Neutrophil (primary cell): Measurements from ENCODE around the gene LAMC3.

ENCODE experiments used
- H3K27ac ChIP-seq: fragments of 200-600 bp; sonication (generic); 2 replicates; pipeline ENCODE4 v1.5.1; 2016; ENCODE audit warnings: mild to moderate bottlenecking, moderate library complexity
- H3K27me3 ChIP-seq: fragments of 200-600 bp; sonication (generic); 2 replicates; pipeline ENCODE4 v1.6.0; 2016; ENCODE audit warnings: mild to moderate bottlenecking
- H3K36me3 ChIP-seq: fragments of 200-600 bp; sonication (generic); 2 replicates; pipeline ENCODE4 v1.5.1; 2017
- H3K4me1 ChIP-seq, 2 experiments: fragments of 200-600 bp in 1 of 2; sonication (generic) in 1 of 2; 1 replicate in 1 of 2; 2 replicates in 1 of 2; pipeline versions ENCODE4 v1.5.1 to v1.6.1; 2013 to 2016; ENCODE audit warnings: low read depth in 1 of 2, low read length in 1 of 2, mild to moderate bottlenecking in 1 of 2, moderate library complexity in 1 of 2; ENCODE audit not compliant: control insufficient read depth in 1 of 2, insufficient read depth in 1 of 2
- H3K4me3 ChIP-seq, 2 experiments: fragments of 200-600 bp in 1 of 2; sonication (generic) in 1 of 2; 1 replicate in 1 of 2; 2 replicates in 1 of 2; pipeline ENCODE4 v1.5.1; 2013 to 2016; ENCODE audit warnings: low read depth in 1 of 2, low read length in 1 of 2, mild to moderate bottlenecking in 1 of 2, moderate library complexity in 1 of 2
- H3K9me3 ChIP-seq: fragments of 200-600 bp; sonication (generic); 2 replicates; pipeline ENCODE4 v1.5.1; 2016
- CTCF ChIP-seq: fragments of 200-600 bp; sonication (generic); IDR thresholded peaks from 2 replicates; pipeline ENCODE4 v1.5.1; 2016; ENCODE audit warnings: antibody characterized with exemption

LAMC3 gene

GRCh38 chr9:131121346-131121745, 112.4 kb downstream of the LAMC3 start:
- Histone ChIP-seq H3K27me3 (no peaks in the 10 kb centered on the region), H3K36me3 (no peaks in the 10 kb centered on the region), H3K4me1 (peaks cover 24 to 31% of the 10 kb centered on the region in 2 experiments), H3K9me3 (no peaks in the 10 kb centered on the region), H3K27ac (no peak overlapping the region), H3K4me3 (no peak overlapping the region)
- no peak for TF ChIP-seq CTCF

- TF ChIP-seq CTCF: no peak
- Histone ChIP-seq H3K4me3 (no peak overlapping the region), H3K36me3 (peaks cover under 1% of the 10 kb centered on the region), H3K9me3 (no peaks in the 10 kb centered on the region), H3K4me1 (peaks cover 24 to 28% of the 10 kb centered on the region in 2 experiments), H3K27me3 (no peaks in the 10 kb centered on the region), H3K27ac (no peak overlapping the region)
These were observed 113.2 kb downstream of the LAMC3 start for GRCh38 chr9:131122158-131122557.

GRCh38 chr9:131125038-131125287, 116.0 kb downstream of the LAMC3 start:
- peak overlapping the region; percentile 91 for H3K27ac ChIP-seq
- H3K4me1 ChIP-seq: peaks cover 21 to 22% of the 10 kb centered on the region in 2 experiments
- no peak for TF ChIP-seq CTCF
- H3K9me3 ChIP-seq: no peaks in the 10 kb centered on the region
- H3K4me3 ChIP-seq: peak overlapping the region; percentile 82 to 93
- no peaks in the 10 kb centered on the region for H3K27me3 ChIP-seq
- H3K36me3 ChIP-seq: peaks cover 28% of the 10 kb centered on the region

- H3K27me3 ChIP-seq: no peaks in the 10 kb centered on the region
- H3K27ac ChIP-seq: peak within 1 kb of the TSS; percentile 91
- peaks cover 33% of the 10 kb centered on the region for H3K36me3 ChIP-seq
- peak within 1 kb of the TSS; percentile 82 to 93 for H3K4me3 ChIP-seq
- peak; percentile 5 for TF ChIP-seq CTCF
- H3K4me1 ChIP-seq: peaks cover 21 to 22% of the 10 kb centered on the region in 2 experiments
- H3K9me3 ChIP-seq: no peaks in the 10 kb centered on the region
These were observed 116.5 kb downstream of the LAMC3 start, which contains the start of gene NUP214 for GRCh38 chr9:131125288-131126058. Gene NUP214 (plus strand): TSS chr9:131125586. CDS start chr9:131125705, 119 bp downstream.

- peaks cover 21 to 22% of the 10 kb centered on the region in 2 experiments for H3K4me1 ChIP-seq
- H3K27me3 ChIP-seq: no peaks in the 10 kb centered on the region
- H3K27ac ChIP-seq: peak overlapping the region; percentile 91
- no peaks in the 10 kb centered on the region for H3K9me3 ChIP-seq
- H3K36me3 ChIP-seq: peaks cover 39% of the 10 kb centered on the region
- no peak for TF ChIP-seq CTCF
- H3K4me3 ChIP-seq: peak overlapping the region; percentile 82 to 93
These were observed 117.1 kb downstream of the LAMC3 start for GRCh38 chr9:131126059-131126426.
